Stimulated activated CD8-positive, alpha-beta memory T cell treated with anti-CD3 and anti-CD28 coated beads, Interleukin-7, amount 100 ng/mL, for 24 hours (primary cell): ENCODE results near the gene ZBED6.
"Not testable (repeated sequence)": the region's sequence is repeated elsewhere in the genome, so short reads cannot be mapped to it uniquely, and the experiment has no call there.

ENCODE experiments used
- DNase-seq: peaks from one replicate; pipeline ENCODE4 v3.0.0-alpha.2; 2020; ENCODE audit warnings: low read depth

The ZBED6 gene

DNA sequence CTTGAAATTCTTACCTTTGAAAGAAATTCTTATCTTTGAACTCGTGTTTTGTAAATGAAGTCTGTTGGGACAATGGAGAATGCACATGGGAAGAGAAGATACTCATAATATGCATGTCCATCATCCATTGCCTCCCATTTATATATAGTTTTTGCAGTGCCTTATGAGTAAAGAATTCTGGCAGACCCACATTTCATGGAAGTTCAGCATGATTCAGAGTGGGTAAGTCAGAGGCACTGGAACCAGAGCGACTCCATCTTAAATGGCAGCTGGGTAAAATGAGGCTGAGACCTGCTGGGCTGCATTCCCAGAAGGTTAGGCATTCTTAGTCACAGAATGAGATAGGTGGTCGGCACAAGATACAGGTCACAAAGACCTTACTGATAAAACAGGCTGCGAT is 16.6 kb upstream of the ZBED6 start:
- DNase-seq, result no peak

DNA sequence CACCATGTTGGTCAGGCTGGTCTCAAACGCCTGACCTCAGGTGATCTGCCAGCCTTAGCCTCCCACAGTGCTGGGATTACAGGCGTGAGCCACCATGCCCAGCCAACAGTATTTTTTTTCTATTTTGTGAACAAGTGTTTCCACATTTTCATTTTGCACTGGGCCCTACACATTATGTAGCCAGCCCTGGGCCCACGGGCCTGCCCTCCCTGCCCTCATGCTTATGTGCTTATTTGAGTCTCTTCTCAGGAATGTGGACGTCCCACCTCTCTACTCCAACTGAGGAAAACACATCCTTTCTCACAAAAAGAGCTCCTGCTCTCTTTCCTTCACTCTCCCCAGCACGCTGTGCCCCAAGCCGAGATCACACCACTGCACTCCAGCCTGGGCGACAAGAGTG is 13.5 kb upstream of the ZBED6 start:
- no peak for DNase-seq

DNA sequence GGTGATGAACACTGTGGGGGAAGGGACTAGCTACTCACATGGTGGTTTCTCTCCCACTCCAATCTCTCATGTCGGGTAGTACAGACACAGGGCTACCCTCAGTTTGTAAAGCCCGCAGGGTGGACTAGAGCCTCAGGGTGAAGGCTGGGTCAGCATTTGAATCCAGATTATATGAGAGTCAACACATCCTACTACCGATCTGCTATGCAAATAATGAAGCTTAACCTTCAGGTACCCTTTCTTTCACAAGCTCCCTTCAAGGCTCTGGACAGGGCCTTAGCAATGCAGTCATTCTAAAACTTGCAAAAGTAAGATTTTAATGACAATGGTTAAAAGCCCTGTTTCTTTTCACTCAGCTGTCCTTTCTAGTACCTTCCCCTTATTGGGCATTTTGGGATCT is 5.5 kb upstream of the ZBED6 start:
- no peak for DNase-seq

DNA sequence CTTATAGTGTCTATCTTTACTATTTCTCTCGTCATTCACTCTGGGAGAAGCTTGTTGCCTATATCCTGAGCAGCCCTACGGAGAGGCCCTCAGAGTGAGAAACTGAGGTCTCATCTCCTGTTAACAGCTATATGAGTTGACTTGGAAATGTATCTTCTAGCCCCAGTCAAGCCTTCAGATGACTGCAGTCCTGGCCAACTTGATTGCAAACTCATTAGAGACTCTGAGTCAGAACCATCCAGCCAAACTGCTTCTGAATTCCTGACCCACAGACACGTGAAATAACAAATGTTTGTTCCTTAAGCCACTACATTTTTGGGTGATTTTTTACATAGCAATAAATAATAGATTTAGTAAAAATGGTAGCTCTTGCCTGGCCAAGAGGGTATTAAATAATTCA is 3.9 kb upstream of the ZBED6 start:
- DNase-seq, result no peak

DNA sequence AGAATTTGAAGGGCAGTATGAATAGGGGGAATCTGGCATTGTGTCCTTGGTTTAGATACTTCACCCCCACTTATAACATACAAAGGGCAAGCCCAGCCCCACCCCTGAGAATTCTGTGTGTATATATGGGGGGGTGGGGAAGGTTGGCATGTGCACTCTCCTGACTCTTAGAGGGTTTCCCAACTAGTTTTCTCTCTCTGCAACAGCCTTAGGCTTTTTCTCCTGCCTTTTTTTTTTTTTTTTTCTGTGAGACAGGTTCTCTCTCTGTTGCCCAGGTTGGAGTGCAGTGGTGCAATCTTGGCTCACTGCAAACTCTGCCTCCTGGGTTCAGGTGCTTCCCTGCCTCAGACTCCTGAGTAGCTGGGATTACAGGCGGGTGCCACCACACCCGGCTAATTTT is 2.9 kb upstream of the ZBED6 start:
- no peak for DNase-seq

GRCh38 chr1:203793561-203793960 is 1.9 kb upstream of the ZBED6 start:
- not testable (repeated sequence) for DNase-seq

DNA sequence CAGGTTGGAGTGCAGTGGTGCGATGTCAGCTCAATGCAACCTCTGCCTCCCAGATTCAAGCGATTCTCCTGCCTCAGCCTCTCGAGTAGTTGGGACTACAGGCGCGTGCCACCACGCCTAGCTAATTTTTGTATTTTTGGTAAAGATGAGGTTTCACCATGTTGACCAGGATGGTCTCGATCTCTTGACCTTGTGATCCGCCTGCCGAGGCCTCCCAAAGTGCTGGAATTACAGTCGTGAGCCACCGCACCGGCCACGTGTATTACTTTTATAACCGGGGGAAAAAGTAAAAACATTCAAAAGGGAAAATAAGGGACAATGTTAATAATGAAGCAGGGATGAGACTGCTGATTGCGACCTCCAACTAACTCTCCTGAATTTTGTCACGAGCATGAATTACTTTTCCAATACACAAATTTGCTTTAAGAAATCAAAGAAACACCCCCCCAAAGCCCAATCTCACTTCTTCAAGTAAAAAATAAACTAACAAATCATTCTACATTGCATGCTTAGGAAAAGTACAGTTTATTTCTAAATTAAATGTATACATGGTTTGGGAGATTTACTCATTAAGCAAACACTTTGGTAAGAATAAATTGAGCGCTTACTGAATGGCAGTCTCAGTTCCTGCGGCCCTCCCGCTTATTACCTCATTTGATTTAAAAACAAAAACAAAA is 521 bp upstream of the ZBED6 start:
- DNase-seq, result no peak

- DNase-seq, result peak; percentile 1
Observed at GRCh38 chr1:203796236-203796605, 798 bp downstream of the ZBED6 start.

DNA sequence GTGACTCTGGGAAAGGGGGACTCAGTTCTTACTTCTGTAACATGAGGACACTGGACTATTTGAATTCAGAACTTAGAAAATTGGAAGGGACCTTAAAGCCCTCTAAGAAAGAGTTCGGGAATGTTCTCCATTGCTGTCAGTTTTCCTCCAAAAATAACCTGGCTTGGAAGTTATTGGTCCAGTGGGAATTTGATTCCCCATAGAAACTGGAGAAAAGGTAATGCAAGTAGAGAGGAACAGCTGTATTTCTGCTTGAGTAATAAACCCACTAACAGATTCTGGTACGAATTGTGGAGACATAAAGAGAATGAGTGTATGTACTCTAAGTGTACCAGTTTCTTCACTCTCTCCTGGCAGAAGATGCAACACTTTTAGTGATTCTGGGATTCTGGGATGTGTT is 1.8 kb downstream of the ZBED6 start:
- DNase-seq, result no peak

GRCh38 chr1:203797948-203798655 is 2.7 kb downstream of the ZBED6 start:
- no peak for DNase-seq

- DNase-seq, result no peak
Observed at GRCh38 chr1:203799157-203799556, 3.7 kb downstream of the ZBED6 start.

- DNase-seq, result no peak
Observed at GRCh38 chr1:203799971-203800370, 4.5 kb downstream of the ZBED6 start.

DNA sequence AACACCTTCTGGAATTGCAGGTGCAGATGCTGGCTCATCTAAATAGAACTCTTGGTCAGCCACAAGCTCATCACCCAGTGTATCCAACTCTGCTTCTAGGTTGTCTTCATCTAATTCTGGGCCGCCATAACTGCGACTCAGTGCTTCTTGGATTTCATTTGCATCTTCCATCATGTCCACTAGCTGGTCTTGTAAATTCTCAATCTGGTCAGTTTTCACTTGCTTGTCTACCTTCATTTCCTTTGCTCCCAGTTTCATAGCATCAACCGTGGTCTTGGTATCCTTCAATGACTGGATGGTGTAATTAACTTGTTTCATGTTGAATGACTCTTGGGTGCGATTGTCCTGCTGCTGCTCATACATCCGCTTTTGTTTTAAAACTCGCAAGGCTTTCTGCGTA is 10.3 kb downstream of the ZBED6 start:
- no peak for DNase-seq

- DNase-seq, result no peak
Observed at GRCh38 chr1:203807196-203807595, 11.8 kb downstream of the ZBED6 start.

- DNase-seq, result no peak
Observed at GRCh38 chr1:203813581-203814341, 18.3 kb downstream of the ZBED6 start.

- no peak for DNase-seq
Observed at GRCh38 chr1:203818399-203818798, 23.0 kb downstream of the ZBED6 start.

GRCh38 chr1:203823306-203823705 is 27.9 kb downstream of the ZBED6 start:
- no peak for DNase-seq

DNA sequence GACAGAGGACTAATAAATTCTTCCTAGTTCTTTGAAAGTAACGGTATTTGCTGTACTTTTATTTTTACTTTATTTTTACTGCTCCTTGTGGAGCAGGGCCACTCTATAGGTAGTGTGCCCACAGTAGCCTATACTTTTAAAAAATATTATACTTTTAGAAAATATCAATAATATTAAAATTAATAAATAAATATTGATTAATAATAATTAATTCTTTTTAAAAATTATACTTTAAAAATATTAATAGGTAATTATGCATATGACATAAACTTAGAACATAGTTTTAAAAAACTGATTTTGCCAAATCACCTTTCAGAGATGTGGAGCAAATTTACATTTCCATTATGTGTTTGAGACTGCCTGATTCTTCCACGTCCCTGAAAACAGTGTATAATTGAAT is 30.8 kb downstream of the ZBED6 start:
- no peak for DNase-seq

GRCh38 chr1:203828002-203828401 is 32.6 kb downstream of the ZBED6 start:
- DNase-seq, result no peak

DNA sequence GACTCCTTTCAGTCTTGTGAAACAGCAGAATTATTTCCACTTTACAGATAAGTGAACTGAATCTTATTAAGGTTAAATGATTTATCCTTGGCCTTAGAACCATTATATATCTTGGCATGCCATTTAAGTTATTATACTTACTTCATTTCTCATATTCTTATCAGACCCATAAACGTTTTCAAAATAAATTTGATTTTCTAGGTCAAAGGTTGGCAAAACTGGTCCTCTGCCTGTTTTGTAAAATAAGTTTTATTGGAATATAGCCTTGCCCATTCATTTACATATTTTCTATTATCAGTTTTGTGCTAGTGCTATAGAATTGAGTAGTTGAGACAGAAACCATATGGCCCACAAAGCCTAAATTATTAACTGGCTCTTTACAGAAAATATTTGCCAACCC is 33.1 kb downstream of the ZBED6 start:
- DNase-seq, result no peak

DNA sequence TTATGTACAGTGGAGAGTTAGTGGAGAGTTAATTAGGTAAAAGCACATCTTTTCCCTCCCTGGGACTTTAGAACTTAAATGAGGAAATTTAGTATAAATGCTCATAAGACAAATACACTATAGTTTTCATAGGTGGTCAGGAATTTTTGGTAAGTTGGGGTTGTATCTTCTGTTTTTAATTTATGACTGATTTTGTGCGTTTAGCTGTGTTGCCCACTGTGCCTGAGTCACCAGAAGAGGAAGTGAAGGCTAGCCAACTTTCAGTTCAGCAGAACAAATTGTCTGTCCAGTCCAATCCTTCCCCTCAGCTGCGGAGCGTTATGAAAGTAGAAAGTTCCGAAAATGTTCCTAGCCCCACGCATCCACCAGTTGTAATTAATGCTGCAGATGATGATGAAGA is 33.8 kb downstream of the ZBED6 start:
- DNase-seq, result not testable (repeated sequence)

GRCh38 chr1:203835476-203835875 is 40.1 kb downstream of the ZBED6 start:
- no peak for DNase-seq

DNA sequence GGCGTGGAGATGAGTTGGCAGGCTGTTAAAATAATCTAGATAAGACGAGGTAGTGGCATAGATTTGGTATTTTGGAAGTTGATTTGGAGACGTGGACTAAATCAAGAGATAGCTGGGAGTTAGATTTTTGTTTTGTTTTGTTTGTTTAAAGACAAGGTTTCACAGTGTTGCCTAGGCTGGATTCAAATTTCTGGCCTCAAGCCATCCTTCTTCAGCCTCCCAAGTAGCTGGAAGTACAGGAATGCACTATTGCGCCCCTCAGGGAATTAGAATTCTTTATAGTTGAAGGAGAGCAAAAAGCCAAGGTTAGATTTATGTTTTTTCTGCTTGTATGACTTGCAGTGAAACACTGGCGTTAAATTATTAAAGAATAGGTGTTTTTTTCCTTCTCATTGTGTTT is 43.7 kb downstream of the ZBED6 start:
- no peak for DNase-seq
